Thyroid gland (tissue), 4 donors: ENCODE measurements around the gene MARVELD1.

Experiments used
- CTCF ChIP-seq, 6 experiments: fragments of 200-600 bp in 3 of 6; fragments of 450-650 bp in 3 of 6; sonication (generic) in 3 of 6; IDR thresholded peaks; one replicate each; pipeline ENCODE4 v1.5.1; 2016 to 2019; ENCODE audit warnings: antibody characterized with exemption in 6 of 6, mild to moderate bottlenecking in 2 of 6, inconsistent platforms in 1 of 6, moderate library complexity in 1 of 6
- POLR2A ChIP-seq, 2 donors: fragments of 450-650 bp; IDR thresholded peaks; one replicate each; pipeline ENCODE4 v1.6.1; 2017; ENCODE audit warnings: antibody characterized with exemption in 2 of 2, mild to moderate bottlenecking in 2 of 2, moderate library complexity in 1 of 2

- TF ChIP-seq CTCF (IDR thresholded peaks at IDR 0.05) (no peak), POLR2A (IDR thresholded peaks at IDR 0.05) (no peak)
Measured at GRCh38 chr10:97737770-97738265, 24.3 kb downstream of the MARVELD1 start.
